Measurements from ENCODE around the gene PRSS21. TPM values are rescaled to one million over a fixed set of nuclear protein-coding genes. Genes with fewer than 3 reads are reported as not detected.

PRSS21 gene
- total RNA-seq, 4 donors from 2014 or later = 0.68 TPM; not detected in 3

GRCh38 chr16:2787961-2788360 lies 29.1 kb upstream of the PRSS21 start:
- TF ChIP-seq, protein P1, sequence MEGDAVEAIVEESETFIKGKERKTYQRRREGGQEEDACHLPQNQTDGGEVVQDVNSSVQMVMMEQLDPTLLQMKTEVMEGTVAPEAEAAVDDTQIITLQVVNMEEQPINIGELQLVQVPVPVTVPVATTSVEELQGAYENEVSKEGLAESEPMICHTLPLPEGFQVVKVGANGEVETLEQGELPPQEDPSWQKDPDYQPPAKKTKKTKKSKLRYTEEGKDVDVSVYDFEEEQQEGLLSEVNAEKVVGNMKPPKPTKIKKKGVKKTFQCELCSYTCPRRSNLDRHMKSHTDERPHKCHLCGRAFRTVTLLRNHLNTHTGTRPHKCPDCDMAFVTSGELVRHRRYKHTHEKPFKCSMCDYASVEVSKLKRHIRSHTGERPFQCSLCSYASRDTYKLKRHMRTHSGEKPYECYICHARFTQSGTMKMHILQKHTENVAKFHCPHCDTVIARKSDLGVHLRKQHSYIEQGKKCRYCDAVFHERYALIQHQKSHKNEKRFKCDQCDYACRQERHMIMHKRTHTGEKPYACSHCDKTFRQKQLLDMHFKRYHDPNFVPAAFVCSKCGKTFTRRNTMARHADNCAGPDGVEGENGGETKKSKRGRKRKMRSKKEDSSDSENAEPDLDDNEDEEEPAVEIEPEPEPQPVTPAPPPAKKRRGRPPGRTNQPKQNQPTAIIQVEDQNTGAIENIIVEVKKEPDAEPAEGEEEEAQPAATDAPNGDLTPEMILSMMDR (IDR thresholded peaks at IDR 0.05; ENCODE audit: low read depth) = no peak

- TF ChIP-seq, protein P1 (IDR thresholded peaks at IDR 0.05; ENCODE audit: low read depth) = no peak
Observed at GRCh38 chr16:2790631-2791030, 26.4 kb upstream of the PRSS21 start.

- TF ChIP-seq, protein P1 (IDR thresholded peaks at IDR 0.05; ENCODE audit: low read depth) = no peak
Observed at GRCh38 chr16:2791174-2791573, 25.9 kb upstream of the PRSS21 start.

DNA sequence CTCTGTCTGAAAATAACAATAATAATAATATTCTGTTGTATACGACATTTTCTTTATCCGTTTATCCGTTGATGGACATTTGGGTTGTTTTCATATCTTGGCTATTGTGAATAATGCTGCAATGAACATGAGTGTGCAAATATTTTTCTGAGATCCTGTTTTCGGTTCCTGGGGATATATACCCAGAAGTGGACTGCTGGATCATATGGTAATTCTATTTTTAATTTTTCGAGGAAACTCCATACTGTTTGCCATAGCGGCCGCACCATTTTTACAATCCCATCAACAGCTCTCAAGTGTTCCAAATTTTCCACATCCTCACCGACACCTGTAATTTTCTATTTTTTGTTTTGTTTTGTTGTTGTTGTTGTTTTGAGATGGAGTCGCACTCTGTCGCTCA lies 24.1 kb upstream of the PRSS21 start:
- TF ChIP-seq, protein P1 (IDR thresholded peaks at IDR 0.05; ENCODE audit: low read depth) = no peak

GRCh38 chr16:2795395-2796143 lies 21.5 kb upstream of the PRSS21 start:
- TF ChIP-seq, protein P1 (IDR thresholded peaks at IDR 0.05; ENCODE audit: low read depth) = no peak

GRCh38 chr16:2798723-2799204 lies 18.3 kb upstream of the PRSS21 start:
- TF ChIP-seq, protein P1 (IDR thresholded peaks at IDR 0.05; ENCODE audit: low read depth) = no peak

GRCh38 chr16:2799205-2799858 lies 17.7 kb upstream of the PRSS21 start:
- TF ChIP-seq, protein P1 (IDR thresholded peaks at IDR 0.05; ENCODE audit: low read depth) = no peak
